Muscle layer of duodenum (tissue), 2 donors: ENCODE results near the gene PPP5C.
"Not testable (repeated sequence)": the region's sequence is repeated elsewhere in the genome, so short reads cannot be mapped to it uniquely, and the experiment has no call there.

Experiments
- H3K27ac ChIP-seq: one replicate; pipeline ENCODE4 v1.7.0; 2013; ENCODE audit warnings: mild to moderate bottlenecking, low read length
- H3K27me3 ChIP-seq: one replicate; pipeline ENCODE4 v1.7.0; 2013; ENCODE audit warnings: low read depth, mild to moderate bottlenecking, control low read depth, low read length
- H3K36me3 ChIP-seq, 2 donors: one replicate each; pipeline ENCODE4 v1.7.0; 2013; ENCODE audit warnings: low read length in 2 of 2, control low read depth in 1 of 2, mild to moderate bottlenecking in 1 of 2; ENCODE audit not compliant: insufficient read depth in 2 of 2, control insufficient read depth in 1 of 2
- H3K4me1 ChIP-seq, 2 donors: one replicate each; pipeline ENCODE4 v1.7.0; 2013; ENCODE audit warnings: low read length in 2 of 2, mild to moderate bottlenecking in 2 of 2, control low read depth in 1 of 2, moderate library complexity in 1 of 2; ENCODE audit not compliant: insufficient read depth in 2 of 2, control insufficient read depth in 1 of 2
- H3K4me3 ChIP-seq, 2 donors: one replicate each; pipeline ENCODE4 v1.7.0; 2013; ENCODE audit warnings: low read length in 2 of 2, low read depth in 1 of 2, mild to moderate bottlenecking in 1 of 2
- H3K9me3 ChIP-seq, 2 donors: one replicate each; pipeline ENCODE4 v1.7.0; 2013; ENCODE audit warnings: low read length in 2 of 2, control low read depth in 1 of 2, mild to moderate bottlenecking in 1 of 2; ENCODE audit not compliant: control insufficient read depth in 1 of 2
- donor health status: healthy.

PPP5C gene

DNA sequence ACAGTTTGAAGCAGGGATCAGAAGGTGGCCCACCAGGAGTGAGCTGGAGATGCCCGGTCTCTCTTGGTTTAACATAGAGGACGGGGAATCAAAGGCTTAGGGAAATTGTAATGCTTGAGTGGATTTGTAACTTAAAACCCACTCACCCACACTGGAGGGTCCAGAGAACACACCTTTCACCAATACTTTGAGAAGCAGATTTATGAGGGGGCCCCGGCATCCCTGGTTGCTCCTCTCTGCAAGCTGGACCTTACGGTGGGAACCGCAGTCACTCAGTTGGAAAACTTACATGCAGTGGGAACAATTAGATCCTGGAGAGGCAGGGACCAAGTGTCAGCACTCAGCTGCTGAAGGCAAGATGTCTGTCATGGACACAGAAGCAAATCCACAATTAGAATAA, 20.5 kb downstream of the PPP5C start:
- no peaks in the 10 kb centered on the region for H3K9me3 ChIP-seq
- H3K4me3 ChIP-seq = no peak overlapping the region
- H3K27ac ChIP-seq = no peak overlapping the region
- H3K36me3 ChIP-seq = peaks cover 5 to 21% of the 10 kb centered on the region in 2 donors
- no peaks in the 10 kb centered on the region for H3K27me3 ChIP-seq
- H3K4me1 ChIP-seq = peaks cover 0 to 2% of the 10 kb centered on the region in 2 donors

DNA sequence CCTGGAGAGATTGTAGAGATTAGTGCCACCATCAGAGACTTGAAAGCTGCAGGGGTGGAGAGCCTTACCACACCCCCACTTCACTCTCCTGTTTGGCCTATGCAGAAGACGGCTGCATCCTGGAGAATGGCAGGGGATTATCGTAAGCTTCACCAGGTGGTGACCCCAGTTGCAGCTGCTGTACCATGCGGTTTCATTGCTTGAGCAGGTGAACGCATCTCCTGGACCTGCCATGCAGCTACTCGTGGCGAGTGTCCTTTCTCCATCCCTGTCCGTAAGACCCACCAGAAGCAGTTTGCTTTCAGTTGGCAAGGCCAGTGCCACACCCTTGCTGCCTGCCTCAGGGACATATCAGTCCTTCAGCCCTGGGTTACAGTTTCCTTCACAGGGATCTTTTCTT, 21.2 kb downstream of the PPP5C start:
- H3K4me3 ChIP-seq = no peak overlapping the region
- H3K9me3 ChIP-seq = no peaks in the 10 kb centered on the region
- H3K27me3 ChIP-seq = no peaks in the 10 kb centered on the region
- peaks cover 5 to 21% of the 10 kb centered on the region in 2 donors for H3K36me3 ChIP-seq
- peaks cover 0 to 8% of the 10 kb centered on the region in 2 donors for H3K4me1 ChIP-seq
- H3K27ac ChIP-seq = no peak overlapping the region

DNA sequence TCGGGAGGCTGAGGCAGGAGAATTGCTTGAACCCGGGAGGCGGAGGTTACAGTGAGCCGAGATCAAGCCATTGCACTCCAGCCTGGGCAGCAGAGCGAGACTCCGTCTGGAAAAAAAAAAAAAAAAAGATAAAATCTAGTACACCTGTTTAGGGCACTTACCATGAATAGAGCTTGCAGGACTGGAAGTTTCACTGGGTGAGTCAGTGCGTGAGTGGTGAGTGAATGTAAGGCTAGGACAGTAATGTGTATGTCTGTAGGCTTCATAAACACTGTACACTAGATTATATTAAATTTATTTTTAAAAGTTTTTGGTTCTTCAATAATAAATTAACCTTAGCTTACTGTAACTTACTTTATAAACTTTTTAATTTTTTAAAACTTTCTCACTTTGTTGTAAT, 22.9 kb downstream of the PPP5C start:
- Histone ChIP-seq H3K27ac (no peak overlapping the region), H3K4me1 (peaks cover 0 to 18% of the 10 kb centered on the region in 2 donors), H3K36me3 (peaks cover 5 to 14% of the 10 kb centered on the region in 2 donors), H3K27me3 (no peaks in the 10 kb centered on the region), H3K4me3 (no peak overlapping the region), H3K9me3 (no peaks in the 10 kb centered on the region)

DNA sequence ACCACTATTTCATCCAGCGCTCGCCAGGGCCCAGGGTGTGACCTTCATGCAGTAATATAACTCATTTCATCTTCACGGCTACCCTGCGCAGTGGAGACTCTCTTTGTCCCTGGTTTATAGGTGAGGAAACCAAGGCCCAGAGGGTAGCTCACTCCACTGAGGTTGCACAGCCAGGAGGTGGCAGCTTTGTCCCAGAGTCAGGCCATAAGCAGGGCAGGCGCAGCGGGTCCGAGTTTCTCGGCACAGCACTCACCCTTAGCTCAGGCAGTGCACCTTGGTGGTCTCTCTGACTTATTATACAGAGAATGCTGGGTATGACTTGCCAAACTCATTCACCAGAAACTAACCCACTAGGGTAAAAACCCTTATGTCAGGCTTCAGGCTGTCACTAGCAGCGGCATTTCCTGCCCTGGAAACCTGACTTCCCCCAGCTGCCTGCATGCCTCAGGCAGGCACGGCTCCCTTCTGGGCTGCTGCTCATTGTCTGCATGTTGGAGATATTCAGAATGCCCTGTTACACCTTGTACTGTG, 24.5 kb downstream of the PPP5C start:
- H3K27me3 ChIP-seq = no peaks in the 10 kb centered on the region
- H3K4me1 ChIP-seq = peaks cover 0 to 18% of the 10 kb centered on the region in 2 donors
- H3K27ac ChIP-seq = no peak overlapping the region
- H3K36me3 ChIP-seq = peaks cover 6 to 16% of the 10 kb centered on the region in 2 donors
- no peaks in the 10 kb centered on the region for H3K9me3 ChIP-seq
- H3K4me3 ChIP-seq = no peak overlapping the region

DNA sequence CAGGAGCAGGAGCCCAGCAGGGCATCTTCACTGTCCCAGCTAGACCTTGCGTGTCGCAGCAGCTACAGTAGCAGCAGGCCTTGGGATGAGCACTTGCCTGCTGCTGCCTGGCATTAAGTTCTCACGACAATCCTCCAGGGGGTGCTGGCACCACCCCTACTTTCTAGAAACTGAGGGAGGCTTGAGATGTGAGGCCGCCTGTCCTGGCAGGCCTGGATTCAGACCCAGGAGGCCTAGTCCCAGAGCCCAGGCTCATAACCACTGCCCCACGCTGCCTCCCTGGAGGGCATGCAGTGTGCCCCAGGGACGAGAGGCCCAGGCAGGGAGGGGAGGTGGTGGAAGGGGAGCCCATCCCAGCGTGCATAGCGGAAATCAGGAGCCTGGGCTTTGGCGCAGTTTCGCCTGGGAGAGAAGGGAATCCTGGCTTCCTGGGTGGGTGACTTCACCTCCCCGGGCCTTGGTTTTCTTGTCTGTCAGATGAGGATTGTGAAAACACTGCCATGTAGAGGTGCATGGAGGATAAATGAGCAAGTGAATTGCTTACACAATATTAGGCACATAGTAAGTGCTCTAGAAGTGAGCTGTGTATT, 26.1 kb downstream of the PPP5C start:
- Histone ChIP-seq H3K27ac (no peak overlapping the region), H3K4me3 (no peak overlapping the region), H3K36me3 (peaks cover 16 to 19% of the 10 kb centered on the region in 2 donors), H3K27me3 (no peaks in the 10 kb centered on the region), H3K4me1 (peaks cover under 1 to 23% of the 10 kb centered on the region in 2 donors), H3K9me3 (no peaks in the 10 kb centered on the region)

DNA sequence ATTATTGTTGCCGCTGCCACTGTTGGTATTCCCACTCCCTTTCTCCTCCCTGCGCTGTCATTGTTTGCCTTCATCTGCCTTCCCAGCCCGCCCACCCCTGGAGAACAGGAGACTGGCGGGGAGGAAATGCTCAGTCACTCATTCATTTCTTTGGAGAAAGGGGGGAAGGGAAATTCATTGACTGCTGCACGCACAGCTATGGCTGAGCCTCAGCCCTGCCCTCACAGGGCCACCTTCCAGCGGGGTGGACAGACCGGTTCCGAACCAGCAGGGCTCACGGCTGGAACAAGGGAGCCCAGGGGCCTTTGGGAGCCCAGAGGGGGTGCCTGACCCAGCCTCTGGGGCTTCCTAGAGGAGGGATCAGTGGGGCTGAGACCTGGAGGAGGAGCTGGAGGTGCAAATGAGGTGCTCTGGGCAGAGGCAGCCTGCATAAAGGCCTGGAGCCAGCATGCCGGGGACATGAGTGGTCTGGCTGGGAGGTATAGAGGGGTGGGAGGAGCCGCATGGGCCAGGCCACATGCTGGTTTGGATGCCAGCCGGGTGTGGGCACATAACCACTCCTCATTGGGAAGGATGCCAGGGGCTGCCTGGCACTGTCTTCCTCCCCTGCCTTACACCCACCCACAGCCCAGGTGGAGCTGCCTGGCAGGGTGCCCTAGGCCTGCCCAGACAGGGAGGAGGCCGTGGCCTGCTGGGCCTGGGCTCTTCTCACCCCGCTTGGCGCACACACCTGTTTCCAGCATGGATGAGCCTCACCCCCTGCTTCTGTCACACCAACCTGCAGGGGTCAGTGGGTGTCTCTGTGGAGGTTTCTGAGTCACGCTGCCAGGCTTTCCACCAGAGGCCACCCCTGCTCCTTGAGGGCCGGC, 26.8 kb downstream of the PPP5C start:
- Histone ChIP-seq H3K36me3 (peaks cover 16 to 19% of the 10 kb centered on the region in 2 donors), H3K27me3 (no peaks in the 10 kb centered on the region), H3K4me1 (peaks cover 5 to 31% of the 10 kb centered on the region in 2 donors), H3K27ac (peak overlapping the region; percentile 8), H3K4me3 (no peak overlapping the region), H3K9me3 (no peaks in the 10 kb centered on the region)

DNA sequence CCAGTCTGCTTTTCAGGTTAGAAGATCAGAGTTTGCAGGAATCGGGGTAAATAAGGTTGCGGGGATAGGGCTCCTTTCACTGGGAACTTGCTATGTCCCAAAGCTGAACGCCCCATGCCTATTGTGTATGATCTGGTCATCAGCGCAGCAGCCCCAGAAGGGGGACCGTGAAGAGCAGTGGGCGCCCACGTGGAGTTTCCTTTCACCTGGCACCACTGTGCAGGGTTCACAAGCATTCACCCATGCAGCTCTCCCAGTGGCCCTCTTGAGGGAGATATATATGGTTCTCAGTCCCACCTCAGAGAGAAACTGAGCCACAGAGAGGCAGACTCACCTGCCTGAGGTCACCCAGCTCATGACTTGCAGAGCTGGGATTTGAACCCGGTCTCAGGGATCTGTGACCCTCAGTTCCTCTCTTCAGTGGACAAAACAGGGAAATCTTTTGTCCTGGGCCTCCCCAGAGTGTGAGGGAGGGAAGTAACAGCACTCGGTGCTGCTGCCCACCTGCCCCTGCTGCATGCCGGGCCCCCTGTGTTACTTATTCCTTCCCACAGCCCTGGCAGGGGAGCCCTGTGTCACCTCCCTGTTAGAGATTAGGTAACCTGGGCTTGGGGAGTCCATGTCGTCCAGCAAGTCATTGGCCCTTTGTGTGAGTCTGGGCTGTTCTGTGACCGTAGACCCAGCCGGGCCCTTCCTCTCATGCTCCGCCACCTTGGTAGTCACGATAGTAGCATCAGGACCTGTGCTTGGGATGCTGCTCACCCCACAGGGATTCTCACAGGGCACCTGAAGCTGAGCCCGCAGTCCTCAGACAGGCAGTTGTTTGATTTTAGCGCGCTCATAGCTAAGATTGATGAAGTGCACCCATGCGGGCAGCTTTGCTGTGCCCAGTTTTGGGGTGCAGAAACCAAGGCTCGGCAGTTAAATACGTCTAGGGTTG, 27.9 kb downstream of the PPP5C start:
- H3K36me3 ChIP-seq = peaks cover 16 to 19% of the 10 kb centered on the region in 2 donors
- H3K4me1 ChIP-seq = peaks cover 5 to 32% of the 10 kb centered on the region in 2 donors
- H3K4me3 ChIP-seq = no peak overlapping the region
- no peaks in the 10 kb centered on the region for H3K9me3 ChIP-seq
- H3K27ac ChIP-seq = no peak overlapping the region
- no peaks in the 10 kb centered on the region for H3K27me3 ChIP-seq

DNA sequence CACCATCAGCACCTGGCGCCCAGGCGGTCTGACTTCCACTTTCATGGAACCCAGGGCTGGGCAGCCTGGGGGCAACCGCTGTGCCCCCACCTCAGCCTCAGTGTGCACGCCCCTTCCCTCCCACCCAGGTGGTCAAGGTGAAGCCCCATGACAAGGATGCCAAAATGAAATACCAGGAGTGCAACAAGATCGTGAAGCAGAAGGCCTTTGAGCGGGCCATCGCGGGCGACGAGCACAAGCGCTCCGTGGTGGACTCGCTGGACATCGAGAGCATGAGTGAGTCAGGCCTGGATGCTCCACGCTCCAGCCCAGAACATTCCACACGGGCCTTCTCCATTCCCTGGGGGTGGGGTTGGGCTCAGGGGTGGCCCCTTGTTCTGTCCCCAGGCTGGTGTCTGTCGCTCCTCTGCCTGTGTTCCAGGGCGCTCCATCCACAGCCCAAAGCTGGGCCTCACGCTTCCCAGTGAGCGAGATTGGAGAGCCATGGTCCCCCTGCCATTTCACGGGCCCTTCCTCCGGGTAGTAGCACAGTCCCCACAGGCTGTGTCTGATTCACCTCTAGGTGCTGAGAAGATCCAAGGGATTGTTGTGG, 28.7 kb downstream of the PPP5C start:
- not testable (repeated sequence) for H3K4me3 ChIP-seq, H3K27ac ChIP-seq, H3K27me3 ChIP-seq, H3K9me3 ChIP-seq
- H3K36me3 ChIP-seq = peaks cover 16 to 20% of the 10 kb centered on the region in 2 donors
- H3K4me1 ChIP-seq = peaks cover 5 to 32% of the 10 kb centered on the region in 2 donors

DNA sequence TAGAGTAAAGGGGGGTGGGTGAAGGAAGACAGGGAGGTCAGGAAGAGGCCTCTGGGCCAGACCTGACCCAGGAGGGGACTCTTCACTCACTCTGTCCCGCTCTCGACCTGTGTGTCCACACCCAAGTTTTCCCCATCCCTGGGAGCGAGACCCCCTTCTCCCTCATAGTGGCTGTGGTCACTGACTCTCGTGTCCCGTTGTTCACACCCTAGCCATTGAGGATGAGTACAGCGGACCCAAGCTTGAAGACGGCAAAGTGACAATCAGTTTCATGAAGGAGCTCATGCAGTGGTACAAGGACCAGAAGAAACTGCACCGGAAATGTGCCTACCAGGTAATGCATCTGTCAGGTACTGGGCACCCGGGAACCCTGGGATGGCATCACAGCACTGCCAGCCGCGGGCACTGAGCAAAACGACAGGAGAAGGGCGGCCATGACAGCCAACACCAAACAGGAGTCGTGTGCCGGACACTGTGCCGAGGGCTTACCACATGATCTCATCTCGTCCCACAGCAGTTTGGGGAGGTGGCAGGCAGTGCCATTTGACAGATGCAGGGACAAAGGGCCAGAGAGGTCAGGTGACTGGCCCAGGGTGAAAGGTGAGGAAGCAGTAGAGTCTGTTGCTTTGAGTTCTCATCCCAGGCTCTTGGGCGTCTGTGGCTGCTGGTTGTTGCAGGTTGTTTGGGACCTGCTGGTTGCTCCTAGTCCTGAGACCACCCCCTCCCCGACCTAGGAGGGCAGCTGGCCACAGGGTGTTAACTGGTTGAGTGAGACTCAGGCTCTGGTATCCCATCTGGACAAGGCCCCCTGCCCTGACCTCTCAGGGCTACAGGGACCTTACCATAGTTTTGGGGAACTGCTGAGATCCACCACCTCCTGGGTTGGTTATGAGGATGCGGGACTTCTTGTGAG, 29.6 kb downstream of the PPP5C start:
- no peak overlapping the region for H3K27ac ChIP-seq
- H3K36me3 ChIP-seq = peaks cover 16 to 28% of the 10 kb centered on the region in 2 donors
- no peaks in the 10 kb centered on the region for H3K27me3 ChIP-seq
- H3K4me3 ChIP-seq = no peak overlapping the region
- H3K9me3 ChIP-seq = no peaks in the 10 kb centered on the region
- H3K4me1 ChIP-seq = peaks cover 5 to 32% of the 10 kb centered on the region in 2 donors

DNA sequence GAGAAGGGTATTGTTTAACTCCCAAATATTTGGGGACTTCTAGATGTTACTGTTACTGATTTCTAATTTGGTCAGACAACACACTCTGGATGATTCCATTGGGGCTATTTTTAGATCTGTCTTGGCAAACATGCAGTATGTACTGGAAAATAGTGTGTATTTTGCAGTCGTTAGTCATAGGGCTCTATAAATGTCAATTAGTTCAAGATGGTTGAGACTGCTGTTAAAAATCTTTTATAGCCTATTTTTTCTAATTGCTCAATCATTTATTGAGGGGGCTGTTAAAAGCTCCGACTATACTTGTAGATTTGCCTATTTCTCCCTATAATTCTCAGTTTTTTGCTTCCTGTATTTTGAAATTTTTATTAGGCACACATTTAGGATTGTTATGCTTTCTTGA, 31.4 kb downstream of the PPP5C start:
- Histone ChIP-seq H3K27ac (peak overlapping the region; percentile 50), H3K27me3 (no peaks in the 10 kb centered on the region), H3K4me3 (no peak overlapping the region), H3K4me1 (peaks cover 5 to 24% of the 10 kb centered on the region in 2 donors), H3K36me3 (peaks cover 21 to 42% of the 10 kb centered on the region in 2 donors), H3K9me3 (no peaks in the 10 kb centered on the region)
